Astrocyte of the cerebellum (primary cell): ENCODE results near the gene SMARCA2.

Source experiments
- DNase-seq: peaks from one replicate; pipeline ENCODE4 v3.0.0-alpha.2; 2011; ENCODE audit warnings: low read depth
- H3K4me3 ChIP-seq: 2 replicates; pipeline ENCODE4 v1.5.1; 2011; ENCODE audit warnings: mild to moderate bottlenecking, low read depth, low read length, moderate library complexity
- CTCF ChIP-seq: IDR thresholded peaks from 2 replicates; pipeline ENCODE4 v1.5.1; 2012; ENCODE audit warnings: low read length, low read depth, moderate library complexity, mild to moderate bottlenecking; ENCODE audit errors: missing control alignments
- in situ Hi-C: cut with HindIII; loops from 2 replicates; pipeline ENCODE4 v1.10.0; 2017; ENCODE audit warnings: low sequenced_read_pairs

Gene SMARCA2

DNA sequence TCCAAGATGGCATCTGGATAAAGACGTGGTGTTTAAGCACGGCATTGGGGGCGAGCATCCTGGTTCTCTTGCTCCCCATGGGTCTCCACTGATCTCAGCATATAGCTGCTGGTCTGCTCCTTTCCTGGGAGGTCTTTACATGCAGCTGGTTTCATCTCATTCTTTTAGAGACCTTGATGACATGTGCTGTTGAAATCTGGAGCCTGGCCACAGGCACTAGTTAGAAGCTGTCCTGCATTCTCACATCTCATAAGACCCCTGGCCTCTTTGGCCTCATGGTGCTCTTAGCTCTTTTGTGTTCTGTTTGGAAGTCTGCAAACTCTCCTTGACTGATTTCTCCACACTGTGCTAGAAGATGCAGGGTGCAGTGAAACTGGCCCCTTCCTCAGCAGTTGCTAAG lies 113.0 kb downstream of the SMARCA2 start:
- H3K4me3 ChIP-seq = no peak overlapping the region
- no peak for DNase-seq
- TF ChIP-seq CTCF = no peak
- in situ Hi-C loops = loop anchor here (25.0 kb wide), 1 partner anchor 709 kb away; the partner anchor contains the start of gene PUM3

DNA sequence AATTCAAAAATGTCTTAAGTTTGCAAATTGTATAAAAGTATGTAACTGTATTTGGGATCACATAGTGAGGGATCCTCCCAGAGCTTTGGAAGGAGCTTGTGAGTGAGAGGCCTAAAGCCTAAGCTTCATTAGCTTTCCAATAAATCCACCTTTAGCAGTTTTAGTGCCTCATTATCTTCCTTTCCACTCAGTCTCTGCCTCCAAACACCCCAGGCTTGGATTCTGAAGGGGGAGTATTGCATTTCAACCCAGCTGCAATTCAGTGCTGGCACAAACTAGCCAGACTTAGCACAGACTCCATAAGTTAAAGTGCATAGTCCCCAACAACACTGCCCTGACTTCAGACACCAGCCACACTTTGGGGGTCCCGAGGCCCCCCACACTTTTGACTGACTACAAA lies 113.5 kb downstream of the SMARCA2 start:
- in situ Hi-C loops = loop anchor here (25.0 kb wide), 1 partner anchor 709 kb away; the partner anchor contains the start of gene PUM3
- DNase-seq = no peak
- no peak for TF ChIP-seq CTCF
- no peak overlapping the region for H3K4me3 ChIP-seq

GRCh38 chr9:2130941-2131340 lies 115.8 kb downstream of the SMARCA2 start:
- in situ Hi-C loops = loop anchor here (25.0 kb wide), 1 partner anchor 706 kb away; the partner anchor contains the start of gene PUM3

GRCh38 chr9:2132484-2133082 lies 117.4 kb downstream of the SMARCA2 start:
- peak; percentile 71 for TF ChIP-seq CTCF
- in situ Hi-C loops = loop anchor here (25.0 kb wide), 1 partner anchor 705 kb away; the partner anchor contains the start of gene PUM3
- no peak for DNase-seq
- H3K4me3 ChIP-seq = no peak overlapping the region

More at GRCh38 chr9:2130941-2131340, 115.8 kb downstream of the SMARCA2 start:
- no peak for TF ChIP-seq CTCF
- DNase-seq = no peak
- H3K4me3 ChIP-seq = no peak overlapping the region

GRCh38 chr9:2134391-2134790 lies 119.2 kb downstream of the SMARCA2 start:
- TF ChIP-seq CTCF = no peak
- no peak for DNase-seq
- H3K4me3 ChIP-seq = no peak overlapping the region
- in situ Hi-C loops = loop anchor here (25.0 kb wide), 1 partner anchor 703 kb away; the partner anchor contains the start of gene PUM3

GRCh38 chr9:2138646-2139045 lies 123.5 kb downstream of the SMARCA2 start:
- in situ Hi-C loops = loop anchor here (25.0 kb wide), 1 partner anchor 699 kb away; the partner anchor contains the start of gene PUM3
- no peak for TF ChIP-seq CTCF
- DNase-seq = no peak
- no peak overlapping the region for H3K4me3 ChIP-seq
